Measurements from ENCODE around the gene GEMIN7.

Gene GEMIN7

GRCh38 chr19:45079063-45079910, at the start of gene GEMIN7:
GEMIN7 (plus strand) TSS chr19:45079260; CDS start chr19:45090115, 10,855 bp downstream.
- Histone ChIP-seq H3K27ac (ENCODE audit: low read length) (peak within 1 kb of the TSS; percentile 73), H3K27me3 (ENCODE audit: low read depth, low read length) (no peaks in the 10 kb centered on the region), H3K9me3 (ENCODE audit: control insufficient read depth in 1 of 2, low read length in 2 of 2) (no peaks in the 10 kb centered on the region), H3K36me3 (ENCODE audit: control insufficient read depth in 1 of 2, insufficient read depth in 2 of 2, low read length in 2 of 2) (peaks cover 8 to 10% of the 10 kb centered on the region in 2 donors), H3K4me3 (ENCODE audit: low read depth in 1 of 2, low read length in 2 of 2) (peak within 1 kb of the TSS; percentile 96 to 97), H3K4me1 (ENCODE audit: control insufficient read depth in 1 of 2, insufficient read depth in 2 of 2, low read length in 2 of 2) (peaks cover 16 to 39% of the 10 kb centered on the region in 2 donors)

DNA sequence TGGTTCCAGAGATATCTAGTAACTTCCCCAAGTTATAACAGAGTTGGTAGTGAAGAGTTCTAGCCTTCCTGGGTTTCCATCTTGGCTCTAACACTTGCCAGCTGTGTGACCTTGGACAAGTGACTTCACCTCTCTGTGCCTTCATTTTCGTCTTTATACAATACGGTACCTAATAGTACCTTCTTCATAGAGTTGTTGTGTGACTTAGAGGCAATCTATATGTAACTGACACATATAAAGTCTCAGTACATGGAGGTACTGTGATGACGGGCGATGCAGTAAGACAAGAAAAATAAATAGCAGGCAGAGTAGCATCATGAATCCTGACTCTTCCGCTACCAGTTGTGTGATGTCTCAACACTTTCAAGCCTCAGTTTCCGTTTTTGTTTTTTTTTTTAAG, 48.2 kb upstream of the GEMIN7 start:
- no peaks in the 10 kb centered on the region for H3K9me3 ChIP-seq (ENCODE audit: control insufficient read depth in 1 of 2, low read length in 2 of 2)
- H3K4me1 ChIP-seq (ENCODE audit: control insufficient read depth in 1 of 2, insufficient read depth in 2 of 2, low read length in 2 of 2): no peaks in the 10 kb centered on the region
- H3K27me3 ChIP-seq (ENCODE audit: low read depth, low read length): no peaks in the 10 kb centered on the region
- no peak overlapping the region for H3K4me3 ChIP-seq (ENCODE audit: low read depth in 1 of 2, low read length in 2 of 2)
- H3K36me3 ChIP-seq (ENCODE audit: control insufficient read depth in 1 of 2, insufficient read depth in 2 of 2, low read length in 2 of 2): peaks cover 21 to 42% of the 10 kb centered on the region in 2 donors
- no peak overlapping the region for H3K27ac ChIP-seq (ENCODE audit: low read length)

DNA sequence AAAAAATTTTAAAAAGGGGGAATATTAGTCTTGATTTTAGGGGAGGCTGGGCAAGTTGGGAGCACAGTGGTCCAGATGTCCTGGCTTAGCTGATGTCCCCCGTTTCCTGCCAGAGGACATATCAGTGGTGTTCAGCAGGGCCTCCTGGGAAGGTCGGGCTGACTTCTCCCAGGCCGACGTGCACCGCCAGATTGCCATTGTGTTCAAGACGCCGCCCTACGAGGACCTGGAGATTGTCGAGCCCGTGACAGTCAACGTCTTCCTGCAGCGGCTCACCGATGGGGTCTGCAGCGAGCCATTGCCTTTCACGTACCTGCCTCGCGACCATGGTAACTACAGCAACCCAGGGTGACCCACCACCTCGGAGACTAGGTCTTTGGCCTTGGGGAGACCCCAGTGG, 46.6 kb upstream of the GEMIN7 start:
- H3K9me3 ChIP-seq (ENCODE audit: control insufficient read depth in 1 of 2, low read length in 2 of 2): no peaks in the 10 kb centered on the region
- H3K4me1 ChIP-seq (ENCODE audit: control insufficient read depth in 1 of 2, insufficient read depth in 2 of 2, low read length in 2 of 2): no peaks in the 10 kb centered on the region
- H3K27ac ChIP-seq (ENCODE audit: low read length): no peak overlapping the region
- no peaks in the 10 kb centered on the region for H3K27me3 ChIP-seq (ENCODE audit: low read depth, low read length)
- H3K4me3 ChIP-seq (ENCODE audit: low read depth in 1 of 2, low read length in 2 of 2): no peak overlapping the region
- peaks cover 21 to 45% of the 10 kb centered on the region in 2 donors for H3K36me3 ChIP-seq (ENCODE audit: control insufficient read depth in 1 of 2, insufficient read depth in 2 of 2, low read length in 2 of 2)

DNA sequence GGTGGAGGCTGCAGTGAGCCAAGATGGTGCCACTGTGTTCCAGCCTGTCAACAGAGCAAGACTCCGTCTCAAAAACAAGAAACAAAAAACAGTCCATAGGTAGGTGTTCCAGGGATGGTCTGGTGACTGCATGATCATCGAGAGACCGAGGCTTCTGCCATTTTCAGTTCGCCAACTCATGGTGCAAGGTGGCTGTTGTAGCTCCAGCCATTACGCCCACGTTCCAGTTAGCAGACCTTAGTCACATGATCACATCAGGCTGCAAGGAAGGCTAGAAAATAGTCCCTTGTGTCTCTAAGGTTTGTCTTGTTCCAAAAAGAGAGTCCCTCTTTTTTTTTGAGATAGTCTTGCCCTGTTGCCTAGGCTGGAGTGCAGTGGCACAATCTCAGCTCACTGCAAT, 43.3 kb upstream of the GEMIN7 start:
- no peak overlapping the region for H3K27ac ChIP-seq (ENCODE audit: low read length)
- peaks cover 22 to 35% of the 10 kb centered on the region in 2 donors for H3K36me3 ChIP-seq (ENCODE audit: control insufficient read depth in 1 of 2, insufficient read depth in 2 of 2, low read length in 2 of 2)
- peaks cover 13 to 20% of the 10 kb centered on the region in 2 donors for H3K4me1 ChIP-seq (ENCODE audit: control insufficient read depth in 1 of 2, insufficient read depth in 2 of 2, low read length in 2 of 2)
- no peak overlapping the region for H3K4me3 ChIP-seq (ENCODE audit: low read depth in 1 of 2, low read length in 2 of 2)
- H3K9me3 ChIP-seq (ENCODE audit: control insufficient read depth in 1 of 2, low read length in 2 of 2): no peaks in the 10 kb centered on the region
- H3K27me3 ChIP-seq (ENCODE audit: low read depth, low read length): no peaks in the 10 kb centered on the region

DNA sequence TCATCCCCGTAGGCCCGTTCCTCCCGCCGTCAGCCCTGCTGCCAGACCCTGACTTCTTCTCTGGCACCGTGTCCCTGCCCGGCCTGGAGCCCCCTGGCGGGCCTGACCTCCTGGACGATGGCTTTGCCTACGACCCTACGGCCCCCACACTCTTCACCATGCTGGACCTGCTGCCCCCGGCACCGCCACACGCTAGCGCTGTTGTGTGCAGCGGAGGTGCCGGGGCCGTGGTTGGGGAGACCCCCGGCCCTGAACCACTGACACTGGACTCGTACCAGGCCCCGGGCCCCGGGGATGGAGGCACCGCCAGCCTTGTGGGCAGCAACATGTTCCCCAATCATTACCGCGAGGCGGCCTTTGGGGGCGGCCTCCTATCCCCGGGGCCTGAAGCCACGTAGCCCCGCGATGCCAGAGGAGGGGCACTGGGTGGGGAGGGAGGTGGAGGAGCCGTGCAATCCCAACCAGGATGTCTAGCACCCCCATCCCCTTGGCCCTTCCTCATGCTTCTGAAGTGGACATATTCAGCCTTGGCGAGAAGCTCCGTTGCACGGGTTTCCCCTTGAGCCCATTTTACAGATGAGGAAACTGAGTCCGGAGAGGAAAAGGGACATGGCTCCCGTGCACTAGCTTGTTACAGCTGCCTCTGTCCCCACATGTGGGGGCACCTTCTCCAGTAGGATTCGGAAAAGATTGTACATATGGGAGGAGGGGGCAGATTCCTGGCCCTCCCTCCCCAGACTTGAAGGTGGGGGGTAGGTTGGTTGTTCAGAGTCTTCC, 41.5 kb upstream of the GEMIN7 start:
- peaks cover 19 to 34% of the 10 kb centered on the region in 2 donors for H3K4me1 ChIP-seq (ENCODE audit: control insufficient read depth in 1 of 2, insufficient read depth in 2 of 2, low read length in 2 of 2)
- H3K36me3 ChIP-seq (ENCODE audit: control insufficient read depth in 1 of 2, insufficient read depth in 2 of 2, low read length in 2 of 2): peaks cover 26 to 36% of the 10 kb centered on the region in 2 donors
- no peak overlapping the region for H3K4me3 ChIP-seq (ENCODE audit: low read depth in 1 of 2, low read length in 2 of 2)
- H3K27me3 ChIP-seq (ENCODE audit: low read depth, low read length): no peaks in the 10 kb centered on the region
- H3K9me3 ChIP-seq (ENCODE audit: control insufficient read depth in 1 of 2, low read length in 2 of 2): no peaks in the 10 kb centered on the region
- no peak overlapping the region for H3K27ac ChIP-seq (ENCODE audit: low read length)

- peak within 1 kb of the TSS; percentile 87 for H3K27ac ChIP-seq (ENCODE audit: low read length)
- H3K4me3 ChIP-seq (ENCODE audit: low read depth in 1 of 2, low read length in 2 of 2): peak within 1 kb of the TSS; percentile 85 to 93
- peaks cover 26 to 39% of the 10 kb centered on the region in 2 donors for H3K36me3 ChIP-seq (ENCODE audit: control insufficient read depth in 1 of 2, insufficient read depth in 2 of 2, low read length in 2 of 2)
- no peaks in the 10 kb centered on the region for H3K27me3 ChIP-seq (ENCODE audit: low read depth, low read length)
- H3K4me1 ChIP-seq (ENCODE audit: control insufficient read depth in 1 of 2, insufficient read depth in 2 of 2, low read length in 2 of 2): peaks cover 19 to 34% of the 10 kb centered on the region in 2 donors
- no peaks in the 10 kb centered on the region for H3K9me3 ChIP-seq (ENCODE audit: control insufficient read depth in 1 of 2, low read length in 2 of 2)
Measured at GRCh38 chr19:45038931-45039893, 39.8 kb upstream of the GEMIN7 start, which contains the start of gene CLASRP. CLASRP (plus strand) TSS chr19:45039045; CDS start chr19:45040213, 1,168 bp downstream.

DNA sequence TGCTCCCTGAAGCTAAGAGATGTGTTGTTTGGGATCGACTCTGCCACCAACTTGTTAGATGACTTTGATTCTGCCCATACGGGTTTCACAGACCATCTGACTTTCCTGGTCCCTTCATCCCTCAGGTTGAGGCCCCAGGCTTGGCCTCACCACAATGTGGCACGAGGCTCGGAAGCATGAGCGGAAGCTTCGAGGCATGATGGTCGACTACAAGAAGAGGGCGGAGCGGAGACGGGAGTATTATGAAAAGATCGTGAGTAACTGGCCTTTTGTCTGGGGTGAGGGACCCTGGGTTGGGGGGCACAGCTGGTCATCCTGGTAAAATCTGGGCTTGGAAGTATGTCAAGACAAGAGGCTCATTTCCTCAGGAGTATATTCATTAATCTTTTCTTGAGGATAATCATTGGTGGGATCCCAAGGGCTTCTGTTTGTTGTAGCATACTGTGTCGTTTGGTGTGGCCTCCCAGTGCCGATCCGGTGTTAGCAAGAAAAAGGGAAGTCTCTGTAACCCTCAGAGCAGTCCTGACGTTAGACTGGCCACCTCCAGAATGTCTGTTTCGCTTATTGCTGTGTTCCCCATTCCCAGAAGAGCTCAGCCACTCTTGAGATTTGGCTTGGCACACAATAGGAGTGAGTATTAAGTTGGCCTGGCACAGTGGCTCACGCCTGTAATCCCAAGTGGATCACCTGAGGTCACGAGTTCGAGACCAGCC, 38.8 kb upstream of the GEMIN7 start:
- peaks cover 19 to 41% of the 10 kb centered on the region in 2 donors for H3K4me1 ChIP-seq (ENCODE audit: control insufficient read depth in 1 of 2, insufficient read depth in 2 of 2, low read length in 2 of 2)
- peaks cover 36 to 46% of the 10 kb centered on the region in 2 donors for H3K36me3 ChIP-seq (ENCODE audit: control insufficient read depth in 1 of 2, insufficient read depth in 2 of 2, low read length in 2 of 2)
- peak overlapping the region; percentile 85 to 93 for H3K4me3 ChIP-seq (ENCODE audit: low read depth in 1 of 2, low read length in 2 of 2)
- H3K9me3 ChIP-seq (ENCODE audit: control insufficient read depth in 1 of 2, low read length in 2 of 2): no peaks in the 10 kb centered on the region
- peak overlapping the region; percentile 87 for H3K27ac ChIP-seq (ENCODE audit: low read length)
- no peaks in the 10 kb centered on the region for H3K27me3 ChIP-seq (ENCODE audit: low read depth, low read length)

GRCh38 chr19:45041125-45041524, 37.9 kb upstream of the GEMIN7 start:
- peaks cover 27 to 50% of the 10 kb centered on the region in 2 donors for H3K4me1 ChIP-seq (ENCODE audit: control insufficient read depth in 1 of 2, insufficient read depth in 2 of 2, low read length in 2 of 2)
- H3K36me3 ChIP-seq (ENCODE audit: control insufficient read depth in 1 of 2, insufficient read depth in 2 of 2, low read length in 2 of 2): peaks cover 44 to 49% of the 10 kb centered on the region in 2 donors

DNA sequence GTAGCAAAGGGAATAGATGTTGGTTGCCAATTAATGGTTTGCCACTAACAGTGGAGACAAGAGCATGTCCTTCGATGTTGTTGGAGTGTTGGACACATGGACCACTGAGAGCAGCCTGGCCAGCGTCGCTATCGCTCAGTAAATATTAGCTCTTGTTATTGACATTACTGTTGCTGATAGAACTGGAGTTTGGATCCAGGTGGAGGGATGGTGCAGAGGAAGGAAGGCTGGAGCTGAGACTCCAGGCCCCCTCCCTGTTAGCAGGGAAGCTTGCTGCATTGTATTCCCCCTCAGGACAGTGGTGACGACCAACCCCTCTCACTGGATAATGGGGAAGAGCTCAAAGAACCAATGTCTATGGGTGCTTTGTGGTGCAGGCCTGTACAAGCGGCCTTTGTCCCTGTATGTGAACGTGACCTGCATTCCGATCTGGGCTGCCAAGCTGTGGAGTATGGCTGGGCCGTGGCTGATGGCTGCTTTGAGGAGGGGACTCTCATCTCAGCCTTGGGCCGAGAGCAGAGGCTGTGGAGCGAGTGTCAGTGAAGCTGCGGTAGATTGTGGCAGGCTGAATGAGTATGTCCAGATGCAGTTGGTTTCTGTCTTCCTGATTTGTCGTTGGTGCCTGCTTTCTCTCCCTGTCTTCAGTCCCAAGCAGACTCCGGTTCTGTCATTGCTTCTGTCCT, 33.2 kb upstream of the GEMIN7 start:
- Histone ChIP-seq H3K27ac (ENCODE audit: low read length) (no peak overlapping the region), H3K4me1 (ENCODE audit: control insufficient read depth in 1 of 2, insufficient read depth in 2 of 2, low read length in 2 of 2) (peaks cover 19 to 50% of the 10 kb centered on the region in 2 donors), H3K27me3 (ENCODE audit: low read depth, low read length) (no peaks in the 10 kb centered on the region), H3K36me3 (ENCODE audit: control insufficient read depth in 1 of 2, insufficient read depth in 2 of 2, low read length in 2 of 2) (peaks cover 36 to 41% of the 10 kb centered on the region in 2 donors), H3K9me3 (ENCODE audit: control insufficient read depth in 1 of 2, low read length in 2 of 2) (no peaks in the 10 kb centered on the region), H3K4me3 (ENCODE audit: low read depth in 1 of 2, low read length in 2 of 2) (no peak overlapping the region)

More at GRCh38 chr19:45041125-45041524, 37.9 kb upstream of the GEMIN7 start:
- no peak overlapping the region for H3K4me3 ChIP-seq (ENCODE audit: low read depth in 1 of 2, low read length in 2 of 2)
- H3K9me3 ChIP-seq (ENCODE audit: control insufficient read depth in 1 of 2, low read length in 2 of 2): no peaks in the 10 kb centered on the region
- no peak overlapping the region for H3K27ac ChIP-seq (ENCODE audit: low read length)
- no peaks in the 10 kb centered on the region for H3K27me3 ChIP-seq (ENCODE audit: low read depth, low read length)

- peaks cover 34 to 39% of the 10 kb centered on the region in 2 donors for H3K36me3 ChIP-seq (ENCODE audit: control insufficient read depth in 1 of 2, insufficient read depth in 2 of 2, low read length in 2 of 2)
Measured at GRCh38 chr19:45046355-45046754, 32.7 kb upstream of the GEMIN7 start.

More at GRCh38 chr19:45046355-45046754, 32.7 kb upstream of the GEMIN7 start:
- Histone ChIP-seq H3K9me3 (ENCODE audit: control insufficient read depth in 1 of 2, low read length in 2 of 2) (no peaks in the 10 kb centered on the region), H3K4me1 (ENCODE audit: control insufficient read depth in 1 of 2, insufficient read depth in 2 of 2, low read length in 2 of 2) (peaks cover 16 to 45% of the 10 kb centered on the region in 2 donors), H3K27me3 (ENCODE audit: low read depth, low read length) (no peaks in the 10 kb centered on the region), H3K27ac (ENCODE audit: low read length) (no peak overlapping the region), H3K4me3 (ENCODE audit: low read depth in 1 of 2, low read length in 2 of 2) (no peak overlapping the region)

All from muscle layer of duodenum (tissue), 2 donors.